Stimulated activated CD8-positive, alpha-beta memory T cell treated with anti-CD3 and anti-CD28 coated beads, Interleukin-12 subunit alpha, Interleukin-12 subunit beta, amount 100 ng/mL, for 24 hours (primary cell): ENCODE results near the gene ULBP3.
"Not testable (repeated sequence)": the region's sequence is repeated elsewhere in the genome, so short reads cannot be mapped to it uniquely, and the experiment has no call there.

Experiments
- DNase-seq: peaks from one replicate; pipeline ENCODE4 v3.0.0-alpha.2; 2020; ENCODE audit errors: extremely low read depth

Gene ULBP3

GRCh38 chr6:150043096-150043495 lies 25.8 kb downstream of the ULBP3 start:
- no peak for DNase-seq

- DNase-seq: no peak
These were observed 30.5 kb downstream of the ULBP3 start for GRCh38 chr6:150038202-150039062.

GRCh38 chr6:150037526-150038201 lies 31.3 kb downstream of the ULBP3 start:
- DNase-seq: no peak

- DNase-seq: no peak
These were observed 32.8 kb downstream of the ULBP3 start for GRCh38 chr6:150036081-150036480.

GRCh38 chr6:150033207-150033771 lies 35.6 kb downstream of the ULBP3 start:
- no peak for DNase-seq

- no peak for DNase-seq
These were observed 36.3 kb downstream of the ULBP3 start for GRCh38 chr6:150032598-150032997.

GRCh38 chr6:150030611-150031010 lies 38.3 kb downstream of the ULBP3 start:
- DNase-seq: no peak

- no peak for DNase-seq
These were observed 39.2 kb downstream of the ULBP3 start for GRCh38 chr6:150029749-150030148.

GRCh38 chr6:150029276-150029675 lies 39.6 kb downstream of the ULBP3 start:
- no peak for DNase-seq

GRCh38 chr6:150028799-150029198 lies 40.1 kb downstream of the ULBP3 start:
- no peak for DNase-seq

- DNase-seq: no peak
These were observed 40.9 kb downstream of the ULBP3 start for GRCh38 chr6:150027806-150028565.

- DNase-seq: no peak
These were observed 41.7 kb downstream of the ULBP3 start for GRCh38 chr6:150026976-150027805.

- no peak for DNase-seq
These were observed 43.6 kb downstream of the ULBP3 start, which contains the start of gene RAET1L for GRCh38 chr6:150025201-150025917. Gene RAET1L (minus strand): TSS chr6:150025532. CDS start chr6:150025471, 61 bp downstream.

- no peak for DNase-seq
These were observed 44.2 kb downstream of the ULBP3 start for GRCh38 chr6:150024646-150025155.

- DNase-seq: not testable (repeated sequence)
These were observed 44.9 kb downstream of the ULBP3 start for GRCh38 chr6:150024021-150024420.

- DNase-seq: not testable (repeated sequence)
These were observed 47.1 kb downstream of the ULBP3 start for GRCh38 chr6:150021870-150022269.

GRCh38 chr6:150018846-150019580 lies 49.9 kb downstream of the ULBP3 start:
- no peak for DNase-seq

GRCh38 chr6:150017186-150017521 lies 51.8 kb downstream of the ULBP3 start:
- not testable (repeated sequence) for DNase-seq
